AML-193 (cell line): Measurements from ENCODE around the gene RGR.

Experiments used
- DNase-seq, 2 experiments: peaks; one replicate each; lab custom pipeline; 2025; lab: John Stamatoyannopoulos, UW

The RGR gene

GRCh38 chr10:84221916-84222315 lies 22.9 kb upstream of the RGR start:
- no peak for DNase-seq

GRCh38 chr10:84224411-84225028 lies 20.3 kb upstream of the RGR start:
- no peak for DNase-seq

GRCh38 chr10:84225427-84226173 lies 19.3 kb upstream of the RGR start, which contains the start of gene LRIT2:
Gene LRIT2 (minus strand): TSS chr10:84225544. CDS start chr10:84225520, 24 bp downstream.
- no peak for DNase-seq

- DNase-seq: no peak
Measured at GRCh38 chr10:84226616-84227015, 18.2 kb upstream of the RGR start.

- DNase-seq: no peak
Measured at GRCh38 chr10:84227810-84228209, 17.0 kb upstream of the RGR start.

- DNase-seq: no peak
Measured at GRCh38 chr10:84230359-84230758, 14.5 kb upstream of the RGR start.

- DNase-seq: no peak
Measured at GRCh38 chr10:84232376-84232775, 12.5 kb upstream of the RGR start.

GRCh38 chr10:84233940-84234339 lies 10.9 kb upstream of the RGR start:
- DNase-seq: no peak

GRCh38 chr10:84234479-84234878 lies 10.4 kb upstream of the RGR start:
- DNase-seq: no peak

GRCh38 chr10:84235096-84235495 lies 9.8 kb upstream of the RGR start:
- DNase-seq: no peak

GRCh38 chr10:84236807-84237198 lies 8.1 kb upstream of the RGR start:
- DNase-seq: no peak

GRCh38 chr10:84237199-84238051 lies 7.4 kb upstream of the RGR start:
- DNase-seq: no peak

- DNase-seq: no peak
Measured at GRCh38 chr10:84238909-84239308, 5.9 kb upstream of the RGR start.

- no peak for DNase-seq
Measured at GRCh38 chr10:84241185-84241790, 3.6 kb upstream of the RGR start, which contains the start of gene LRIT1. Gene LRIT1 (minus strand): TSS chr10:84241546. CDS start chr10:84241439, 107 bp downstream.

GRCh38 chr10:84243759-84244158 lies 1.1 kb upstream of the RGR start:
- DNase-seq: no peak

- no peak for DNase-seq
Measured at GRCh38 chr10:84247496-84247895, 2.6 kb downstream of the RGR start.

GRCh38 chr10:84248794-84249193 lies 3.9 kb downstream of the RGR start:
- no peak for DNase-seq

GRCh38 chr10:84254552-84255478 lies 10.0 kb downstream of the RGR start:
- no peak for DNase-seq

GRCh38 chr10:84256510-84257342 lies 11.9 kb downstream of the RGR start:
- no peak for DNase-seq

GRCh38 chr10:84257343-84258020 lies 12.6 kb downstream of the RGR start:
- DNase-seq: no peak
